Left renal pelvis (tissue), 4 donors: ENCODE data around the gene ZBTB7A. TPM values are rescaled to one million over a fixed set of nuclear protein-coding genes. Genes with fewer than 3 reads are reported as not detected.
"Not testable (repeated sequence)": the region's sequence is repeated elsewhere in the genome, so short reads cannot be mapped to it uniquely, and the experiment has no call there.

ENCODE experiments used
- DNase-seq, 4 donors: peaks; one replicate each; pipeline ENCODE4 v3.0.0-alpha.2; 2013; ENCODE audit warnings: low read depth in 4 of 4, low spot score in 3 of 4
- polyA plus RNA-seq, 4 donors: library from polyadenylated mRNA; unstranded; fragments of 120-200 nt; gene quantifications; one replicate each; pipeline ENCODE4 v1.2.1, GENCODE V29; 2013; ENCODE audit not compliant: insufficient read length in 4 of 4

Gene ZBTB7A
- polyA plus RNA-seq, 4 donors, result 7.3 to 14.7 (median 8.5) TPM

GRCh38 chr19:4000798-4001197 is 65.9 kb downstream of the ZBTB7A start:
- DNase-seq, result not testable (repeated sequence)

DNA sequence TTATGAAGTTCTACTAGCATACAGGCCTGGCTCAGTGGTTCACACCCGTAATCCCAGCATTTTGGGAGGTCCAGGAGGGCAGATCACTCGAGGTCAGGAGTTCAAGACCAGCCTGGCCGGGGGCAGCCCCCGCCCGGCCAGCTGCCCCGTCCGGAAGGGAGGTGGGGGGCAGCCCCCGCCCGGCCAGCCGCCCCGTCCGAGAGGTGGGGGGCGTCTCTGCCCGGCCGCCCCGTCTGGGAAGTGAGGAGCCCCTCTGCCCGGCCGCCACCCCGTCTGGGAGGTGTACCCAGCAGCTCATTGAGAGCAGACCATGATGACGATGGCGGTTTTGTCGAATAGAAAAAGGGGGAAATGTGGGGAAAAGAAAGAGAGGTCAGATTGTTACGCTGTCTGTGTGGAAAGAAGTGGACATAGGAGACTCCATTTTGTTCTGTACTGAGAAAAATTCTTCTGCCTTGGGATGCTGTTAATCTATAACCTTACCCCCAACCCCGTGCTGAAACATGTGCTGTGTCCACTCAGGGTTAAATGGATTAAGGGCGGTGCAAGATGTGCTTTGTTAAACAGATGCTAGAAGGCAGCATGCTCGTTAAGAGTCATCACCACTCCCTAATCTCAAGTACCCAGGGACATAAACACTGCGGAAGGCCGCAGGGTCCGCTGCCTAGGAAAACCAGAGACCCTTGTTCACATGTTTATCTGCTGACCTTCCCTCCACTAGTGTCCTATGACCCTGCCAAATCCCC is 67.9 kb downstream of the ZBTB7A start:
- DNase-seq, result not testable (repeated sequence)

DNA sequence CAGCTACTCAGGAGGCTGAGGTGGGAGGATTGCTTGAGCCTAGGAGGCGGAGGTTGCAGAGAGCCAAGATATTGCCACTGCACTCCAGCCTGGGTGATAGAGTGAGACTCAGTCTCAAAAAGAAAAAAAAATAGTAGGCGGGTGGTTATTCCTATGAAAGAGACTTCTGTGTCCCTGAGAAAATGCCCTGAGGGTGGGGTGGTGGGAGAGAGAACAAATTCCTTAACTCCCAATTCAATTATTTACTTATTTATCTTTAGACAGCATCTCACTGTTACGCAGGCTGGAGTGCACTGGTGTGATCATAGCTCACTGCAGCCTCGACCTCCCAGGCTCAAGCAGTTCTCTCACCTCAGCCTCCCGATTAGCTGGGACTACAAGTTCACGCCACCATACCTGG is 71.1 kb downstream of the ZBTB7A start:
- DNase-seq, result no peak

Other genes starting within 250 kb of the ZBTB7A start
- 1 to 10 TPM; 1.3 to 2.9 (median 2.0) TPM for gene ZFR2, start 197.9 kb downstream of the ZBTB7A start, polyA plus RNA-seq
- under 1 TPM; 0.30 to 0.76 (median 0.47) TPM for gene ATCAY, start 186.2 kb downstream of the ZBTB7A start, polyA plus RNA-seq
- under 1 TPM in 1 of 4 donors, not detected in 3; 0.37 TPM for gene NMRK2, start 133.8 kb downstream of the ZBTB7A start, polyA plus RNA-seq
- 10 to 100 TPM; 36.6 to 48.0 (median 40.4) TPM for gene DAPK3, start 95.8 kb downstream of the ZBTB7A start, polyA plus RNA-seq
- 1,000 to 10,000 TPM; 1,527 to 1,864 (median 1,619) TPM for gene EEF2, start 81.4 kb downstream of the ZBTB7A start, polyA plus RNA-seq
- gene PIAS4, start 59.2 kb downstream of the ZBTB7A start, polyA plus RNA-seq, result 10 to 100 TPM; 25.4 to 37.8 (median 34.0) TPM
- 100 to 1,000 TPM in 2 of 4 donors, 10 to 100 TPM in 2; 92.8 to 140 (median 98.7) TPM for gene MAP2K2, start 57.2 kb upstream of the ZBTB7A start, polyA plus RNA-seq
- gene CREB3L3, start 86.7 kb upstream of the ZBTB7A start, polyA plus RNA-seq, result 1 to 10 TPM in 2 of 4 donors, under 1 TPM in 2; 0.37 to 1.2 (median 0.79) TPM
- gene SIRT6, start 115.7 kb upstream of the ZBTB7A start, polyA plus RNA-seq, result 10 to 100 TPM; 13.9 to 25.3 (median 17.9) TPM
- gene ANKRD24, start 115.8 kb upstream of the ZBTB7A start, polyA plus RNA-seq, result 1 to 10 TPM in 3 of 4 donors, under 1 TPM in 1; 0.83 to 2.0 (median 1.4) TPM
- gene EBI3, start 162.6 kb upstream of the ZBTB7A start, polyA plus RNA-seq, result under 1 TPM; 0.22 to 0.72 (median 0.36) TPM
- 10 to 100 TPM; 16.9 to 23.9 (median 20.1) TPM for gene YJU2, start 180.2 kb upstream of the ZBTB7A start, polyA plus RNA-seq
- gene SHD, start 212.4 kb upstream of the ZBTB7A start, polyA plus RNA-seq, result 1 to 10 TPM; 1.8 to 5.7 (median 3.1) TPM
- gene TMIGD2, start 235.5 kb upstream of the ZBTB7A start, polyA plus RNA-seq, result under 1 TPM in 3 of 4 donors, not detected in 1; 0.21 to 0.56 (median 0.43) TPM
- gene FSD1, start 237.7 kb upstream of the ZBTB7A start, polyA plus RNA-seq, result 1 to 10 TPM; 2.8 to 8.8 (median 5.4) TPM